K562 (cell line): ENCODE measurements around the gene EXOC4. TPM values are rescaled to one million over a fixed set of nuclear protein-coding genes. Genes with fewer than 3 reads are reported as not detected.
A peak's percentile ranks its signal among the peaks of the same experiment; 100 is the strongest.

Experiments used
- ATAC-seq: fragments of 200-7000 bp; cut with Tn5 transposase; 3 replicates; pipeline ENCODE4 v1.9.1; 2020; ENCODE audit warnings: moderate library complexity
- BruUV-seq: library from RNA; stranded (reverse); fragments of 400-500 nt; replicated peaks from 2 replicates; lab custom pipeline; 2021; lab: Mats Ljungman, UMichigan
- CTCF ChIA-PET: fragments of 300-600 bp; formaldehyde crosslinking; extraction: SDS; loops from one replicate; lab custom pipeline; 2021; ENCODE audit warnings: low intra/inter-chr PET ratio; lab: Yijun Ruan, JAX
- POLR2A ChIA-PET: fragments of 300-600, 350-650 bp; sonication (Branson Sonifier 250); formaldehyde crosslinking; extraction: SDS; loops from one replicate; lab custom pipeline; 2021; ENCODE audit warnings: antibody characterized with exemption, inconsistent platforms; lab: Yijun Ruan, JAX
- DNase-seq, 4 experiments: peaks; one replicate each; pipeline versions ENCODE4 v3.0.0 to v3.0.0-alpha.2; 2011 to 2018; ENCODE audit warnings: low spot score in 3 of 4, mixed read lengths in 3 of 4; ENCODE audit errors: extremely low read depth in 1 of 4
- FAIRE-seq: peaks from 2 replicates; lab custom pipeline; 2011; peaks lifted over from hg19 to GRCh38; lab: Jason Lieb, UNC
- H2AFZ ChIP-seq: 2 replicates; pipeline ENCODE4 v1.6.0; 2011; ENCODE audit warnings: low read depth, low read length, control low read depth, inconsistent platforms
- H3K27ac ChIP-seq: fragments of 200-600 bp; 3 replicates; pipeline ENCODE4 v1.8.0; 2011; ENCODE audit warnings: low read depth, mild to moderate bottlenecking, control low read depth, inconsistent platforms, low read length, moderate library complexity, mixed read lengths; ENCODE audit errors: extremely low read depth
- H3K27me3 ChIP-seq, 2 experiments: fragments of 300-600 bp in 1 of 2; 2 replicates in 1 of 2; 3 replicates in 1 of 2; pipeline versions ENCODE4 v1.6.0 to v1.8.0; 2011; ENCODE audit warnings: inconsistent platforms in 2 of 2, low read length in 2 of 2, mild to moderate bottlenecking in 1 of 2, mixed read lengths in 1 of 2, moderate library complexity in 1 of 2; ENCODE audit not compliant: control insufficient read depth in 2 of 2, insufficient read depth in 2 of 2
- H3K36me3 ChIP-seq: fragments of 300-600 bp; 3 replicates; pipeline ENCODE4 v1.8.0; 2011; ENCODE audit warnings: mild to moderate bottlenecking, low read length, inconsistent platforms; ENCODE audit not compliant: control insufficient read depth, insufficient read depth
- H3K4me1 ChIP-seq, 2 experiments: fragments of 200-600 bp in 1 of 2; replicated peaks in 1 of 2; 2 replicates in 1 of 2; 3 replicates in 1 of 2; pipeline versions ENCODE4 v1.5.1 to v1.8.0; 2011; ENCODE audit warnings: inconsistent platforms in 2 of 2, low read length in 2 of 2, mild to moderate bottlenecking in 1 of 2, mixed read lengths in 1 of 2, moderate library complexity in 1 of 2; ENCODE audit not compliant: control insufficient read depth in 2 of 2, insufficient read depth in 2 of 2
- H3K4me2 ChIP-seq: 2 replicates; pipeline ENCODE4 v1.6.1; 2011; ENCODE audit warnings: low read length, control low read depth, inconsistent platforms, mixed read lengths; ENCODE audit not compliant: insufficient read depth
- H3K4me3 ChIP-seq: fragments of 200-600 bp; sonication (generic), shearing (Covaris generic); 2 replicates; pipeline ENCODE4 v1.5.1; 2016; ENCODE audit warnings: control low read depth, inconsistent platforms
- H3K79me2 ChIP-seq: fragments of 200-600 bp; 3 replicates; pipeline ENCODE4 v1.8.0; 2011; ENCODE audit warnings: low read length, inconsistent platforms; ENCODE audit not compliant: control insufficient read depth, insufficient read depth
- H3K9ac ChIP-seq, 2 experiments: 2 replicates each; pipeline versions ENCODE4 v1.6.0 to v1.6.1; 2011; ENCODE audit warnings: low read depth in 2 of 2, low read length in 2 of 2, control low read depth in 1 of 2, inconsistent platforms in 1 of 2, mild to moderate bottlenecking in 1 of 2, mixed read lengths in 1 of 2; ENCODE audit not compliant: insufficient read depth in 1 of 2
- H3K9me1 ChIP-seq: one replicate; pipeline ENCODE4 v1.6.0; 2011; ENCODE audit warnings: inconsistent platforms, mild to moderate bottlenecking, low read length, moderate library complexity; ENCODE audit not compliant: control insufficient read depth, insufficient read depth
- H3K9me3 ChIP-seq: replicated peaks from 2 replicates; pipeline ENCODE4 v1.5.1; 2011; ENCODE audit warnings: low read depth, low read length, inconsistent platforms; ENCODE audit not compliant: control insufficient read depth, insufficient read depth
- H4K20me1 ChIP-seq: replicated peaks from 2 replicates; pipeline ENCODE4 v1.6.1; 2011; ENCODE audit warnings: low read length, inconsistent platforms, mixed read lengths; ENCODE audit not compliant: control insufficient read depth, insufficient read depth
- AFF4 ChIP-seq: sonication (generic); formaldehyde crosslinking; IDR thresholded peaks from 2 replicates; pipeline ENCODE4 v1.8.0; 2023; ENCODE audit warnings: mild to moderate bottlenecking, missing genetic modification reagents
- ATF3 ChIP-seq, 2 experiments: fragments of 450-650 bp in 1 of 2; sonication (generic) in 1 of 2; formaldehyde crosslinking in 1 of 2; IDR thresholded peaks in 1 of 2; conservative IDR thresholded peaks in 1 of 2; 2 replicates each; pipeline versions ENCODE4 v1.6.1 to v1.8.1; 2016 to 2023; ENCODE audit warnings: mild to moderate bottlenecking in 2 of 2, moderate library complexity in 2 of 2, inconsistent platforms in 1 of 2, missing genetic modification reagents in 1 of 2
- KAT8 ChIP-seq: fragments of 450-650 bp; IDR thresholded peaks from 2 replicates; pipeline ENCODE4 v1.6.1; 2016; ENCODE audit warnings: low read depth, mild to moderate bottlenecking
- MAZ ChIP-seq, 2 experiments: fragments of 450-650 bp in 1 of 2; sonication (generic) in 1 of 2; formaldehyde crosslinking; IDR thresholded peaks in 1 of 2; conservative IDR thresholded peaks in 1 of 2; 2 replicates each; pipeline versions ENCODE4 v1.4.0 to v1.5.0; 2020; ENCODE audit warnings: mild to moderate bottlenecking in 1 of 2, missing genetic modification reagents in 1 of 2
- POLR2AphosphoS5 ChIP-seq: IDR thresholded peaks from 2 replicates; pipeline ENCODE4 v1.6.1; 2011; ENCODE audit warnings: mild to moderate bottlenecking, low read depth, low read length, moderate library complexity; ENCODE audit not compliant: control insufficient read depth, insufficient read depth
- POLR2B ChIP-seq: fragments of 450-650 bp; IDR thresholded peaks from 2 replicates; pipeline ENCODE4 v1.6.1; 2018; ENCODE audit warnings: low read depth; ENCODE audit not compliant: partially characterized antibody
- POLR2H ChIP-seq: IDR thresholded peaks from 2 replicates; pipeline ENCODE4 v1.6.1; 2016; ENCODE audit warnings: missing genetic modification characterization, low read depth, mild to moderate bottlenecking, control low read depth, missing compliant biosample characterization, moderate library complexity
- ZFP1 ChIP-seq: fragments of 450-650 bp; formaldehyde crosslinking; IDR thresholded peaks from 2 replicates; pipeline ENCODE4 v1.4.0; 2020; ENCODE audit warnings: mild to moderate bottlenecking, mixed read lengths
- ZNF239 ChIP-seq: fragments of 250-450 bp; sonication (Bioruptor Pico); IDR thresholded peaks from 2 replicates; pipeline ENCODE4 v1.4.0; 2020; ENCODE audit warnings: mild to moderate bottlenecking
- WGBS: fragments of 100-300 bp; shearing (Covaris generic); methylation state at CpG from one replicate; pipeline ENCODE4 v1.1.6; 2016; ENCODE audit warnings: low coverage, mixed read lengths; ENCODE audit not compliant: insufficient coverage; ENCODE audit errors: missing lambda C conversion rate; 5-methylcytosine and 5-hydroxymethylcytosine counted together
- in situ Hi-C: fragments of 300-500 bp; cut with MboI; formaldehyde crosslinking; loops from 4 replicates; pipeline ENCODE4 v1.15.0; 2018; ENCODE audit warnings: inconsistent platforms, mixed read lengths
- intact Hi-C: fragments of 100-400 bp; cut with micrococcal nuclease; formaldehyde crosslinking; loops from 2 replicates; pipeline ENCODE4 v1.14.2; 2022
- polyA plus RNA-seq, 8 experiments: library from polyadenylated mRNA; depleted of rRNA in 4 of 8; stranded (reverse) in 5 of 8; unstranded in 3 of 8; fragments of >200 nt; fragmentation: Nextera tagmentation in 2 of 8; fragmentation: Illumina TruSeq in 1 of 8; extraction: Ambion mirVana in 2 of 8; extraction: Trizol in 1 of 8; gene quantifications; 2 replicates each; pipeline versions ENCODE4 v1.2.1 to v1.2.3, GENCODE V29; 2011 to 2014; ENCODE audit warnings: inconsistent platforms in 1 of 8, missing spikeins in 1 of 8
- total RNA-seq, 7 experiments: library from RNA; depleted of rRNA in 6 of 7; stranded (reverse); fragments of >200 nt in 6 of 7; fragmentation: Illumina TruSeq in 2 of 7; extraction: Trizol in 2 of 7; gene quantifications; 2 replicates each; pipeline versions ENCODE4 v1.2.1 to v1.2.3, GENCODE V29; 2011 to 2021; ENCODE audit warnings: low replicate concordance in 1 of 7

The EXOC4 gene
- total and polyA plus RNA-seq, 9 of the 15 experiments (the other 6 are each of a cell fraction or from before 2014, with no cell fraction given), result 18.5 to 73.1 (median 46.6) TPM

- CTCF ChIA-PET, result interaction anchor here (0.5 kb wide), 1 partner anchor 673 kb away, joined by 3 read pairs; no protein-coding TSS in a partner anchor
These were observed 764.0 kb downstream of the EXOC4 start for GRCh38 chr7:134016942-134017303.

More at GRCh38 chr7:134016942-134017303, 764.0 kb downstream of the EXOC4 start:
- 33% methylated on average over 3 of the region's 3 CpGs for WGBS
- H2AFZ ChIP-seq, result no peak overlapping the region
- ATAC-seq, result no peak
- H3K27ac ChIP-seq, result no peak overlapping the region
- POLR2A ChIA-PET, result interaction anchor here (0.8 kb wide), 1 partner anchor 226 kb away, joined by 3 read pairs; no protein-coding TSS in a partner anchor
- no peak overlapping the region for H3K4me3 ChIP-seq
- no peak for FAIRE-seq
- DNase-seq, result no peak
- no peaks in the 10 kb centered on the region for H3K9me3 ChIP-seq
- H3K4me1 ChIP-seq, result no peaks in the 10 kb centered on the region
- H3K27me3 ChIP-seq, result no peaks in the 10 kb centered on the region
- TF ChIP-seq POLR2H (no peak), AFF4 (CRISPR knock-in tag) (no peak), POLR2AphosphoS5 (no peak), ZFP1 (CRISPR knock-in tag) (no peak), KAT8 (no peak), ZNF239 (CRISPR knock-in tag) (no peak), POLR2B (no peak), ATF3 (IDR thresholded peaks at IDR 0.05) (no peak), ATF3 (CRISPR knock-in tag; conservative IDR thresholded peaks at IDR 0.05) (0 out of 2 replicates have a peak, but pooled peaks have one; percentile 19), MAZ (CRISPR knock-in tag; conservative IDR thresholded peaks at IDR 0.05 in 1 of 2, IDR thresholded peaks at IDR 0.05 in 1 of 2) (no peak)
- H3K9me1 ChIP-seq, result no peaks in the 10 kb centered on the region
- no TSS peak for BruUV-seq
- intact Hi-C loops, result loop anchor here (2.0 to 10.0 kb wide), 4 partner anchors 92 to 308 kb away; no protein-coding TSS in a partner anchor
- no peaks in the 10 kb centered on the region for H3K36me3 ChIP-seq
- H3K79me2 ChIP-seq, result no peaks in the 10 kb centered on the region
- in situ Hi-C loops, result no loop called here
- no peak overlapping the region for H3K4me2 ChIP-seq
- H4K20me1 ChIP-seq, result no peaks in the 10 kb centered on the region
- no peak overlapping the region for H3K9ac ChIP-seq
